B cell (primary cell): ENCODE results near the gene PRR33. TPM values are rescaled to one million over a fixed set of nuclear protein-coding genes. Genes with fewer than 3 reads are reported as not detected.

Source experiments
- ATAC-seq: fragments of 200-7000 bp; cut with Tn5 transposase; one replicate; pipeline ENCODE4 v1.10.0; 2021; ENCODE audit warnings: low read depth, mild to moderate bottlenecking, moderate number of reproducible peaks, moderate library complexity
- CTCF ChIA-PET: fragments of 350-600 bp; sonication (Branson Sonifier 250); formaldehyde crosslinking; loops from one replicate; lab custom pipeline; 2021; ENCODE audit warnings: antibody characterized with exemption, inconsistent platforms; lab: Charles Lee
- POLR2A ChIA-PET: fragments of 350-600 bp; sonication (Branson Sonifier 250); formaldehyde crosslinking; loops from one replicate; lab custom pipeline; 2021; ENCODE audit warnings: antibody characterized with exemption; lab: Charles Lee
- DNase-seq: peaks from one replicate; pipeline ENCODE4 v3.0.0; 2013
- H2AFZ ChIP-seq: 2 replicates; pipeline ENCODE4 v1.6.1; 2012; ENCODE audit warnings: mild to moderate bottlenecking, low read depth, low read length; ENCODE audit not compliant: insufficient read depth, poor library complexity, severe bottlenecking
- H3K27ac ChIP-seq, 2 donors: 1 replicate in 1 of 2; 2 replicates in 1 of 2; pipeline ENCODE4 v1.5.1; 2012 to 2013; ENCODE audit warnings: low read length in 2 of 2, mild to moderate bottlenecking in 2 of 2, moderate library complexity in 1 of 2
- H3K27me3 ChIP-seq, 4 experiments: fragments of 200-600 bp in 1 of 4; sonication (generic) in 1 of 4; replicated peaks in 1 of 4; 1 replicate in 2 of 4; 2 replicates in 2 of 4; pipeline versions ENCODE4 v1.6.1 to v1.7.0; 2013 to 2016; ENCODE audit warnings: low read length in 3 of 4, mild to moderate bottlenecking in 2 of 4, mixed read lengths in 1 of 4, moderate library complexity in 1 of 4; ENCODE audit not compliant: insufficient read depth in 4 of 4, control insufficient read depth in 3 of 4; ENCODE audit errors: control extremely low read depth in 1 of 4
- H3K36me3 ChIP-seq, 2 experiments: replicated peaks in 1 of 2; 1 replicate in 1 of 2; 2 replicates in 1 of 2; pipeline versions ENCODE4 v1.6.1 to v1.7.1; 2013; ENCODE audit warnings: low read length in 1 of 2; ENCODE audit not compliant: insufficient read depth in 2 of 2, control insufficient read depth in 1 of 2; ENCODE audit errors: control extremely low read depth in 1 of 2, extremely low read depth in 1 of 2
- H3K4me1 ChIP-seq, 2 donors: fragments of 200-600 bp in 1 of 2; sonication (generic) in 1 of 2; 1 replicate in 1 of 2; 2 replicates in 1 of 2; pipeline versions ENCODE4 v1.5.1 to v1.6.1; 2013 to 2017; ENCODE audit warnings: low read length in 2 of 2; ENCODE audit not compliant: control insufficient read depth in 2 of 2, insufficient read depth in 2 of 2
- H3K4me2 ChIP-seq: replicated peaks from 2 replicates; pipeline ENCODE3; 2012; ENCODE audit warnings: mild to moderate bottlenecking, low read depth, low read length; ENCODE audit not compliant: poor library complexity, severe bottlenecking
- H3K4me3 ChIP-seq, 5 experiments: fragments of 200-600 bp in 1 of 5; sonication (generic) in 1 of 5; 1 replicate in 3 of 5; 2 replicates in 2 of 5; pipeline versions ENCODE4 v1.5.1 to v1.7.0; 2011 to 2016; ENCODE audit warnings: low read length in 4 of 5, mild to moderate bottlenecking in 4 of 5, low read depth in 2 of 5, control low read depth in 1 of 5, moderate library complexity in 1 of 5; ENCODE audit not compliant: insufficient read depth in 1 of 5; ENCODE audit errors: control extremely low read depth in 1 of 5, extremely low read depth in 1 of 5
- H3K79me2 ChIP-seq: fragments of 200-600 bp; sonication (generic); one replicate; pipeline ENCODE4 v1.6.0; 2016; ENCODE audit warnings: low read length; ENCODE audit not compliant: control insufficient read depth, insufficient read depth
- H3K9ac ChIP-seq: fragments of 200-600 bp; sonication (generic); 2 replicates; pipeline ENCODE4 v1.6.1; 2017; ENCODE audit warnings: mild to moderate bottlenecking, low read length, moderate library complexity
- H3K9me3 ChIP-seq, 3 donors: one replicate each; pipeline versions ENCODE4 v1.6.1 to v1.7.1; 2013; ENCODE audit warnings: low read length in 2 of 3; ENCODE audit not compliant: control insufficient read depth in 2 of 3, insufficient read depth in 1 of 3; ENCODE audit errors: control extremely low read depth in 1 of 3
- H4K20me1 ChIP-seq: 2 replicates; pipeline ENCODE4 v1.6.0; 2012; ENCODE audit warnings: mild to moderate bottlenecking, low read length; ENCODE audit not compliant: insufficient read depth, control insufficient read depth, poor library complexity, severe bottlenecking
- H3K27ac Mint-ChIP-seq: one replicate; pipeline ENCODE4 v1.8.0; 2021; ENCODE audit warnings: mixed read lengths
- H3K27me3 Mint-ChIP-seq: one replicate; pipeline ENCODE4 v1.8.0; 2021; ENCODE audit warnings: mixed read lengths
- H3K4me1 Mint-ChIP-seq: one replicate; pipeline ENCODE4 v1.8.0; 2021; ENCODE audit warnings: mixed read lengths
- H3K4me3 Mint-ChIP-seq: one replicate; pipeline ENCODE4 v1.8.0; 2021; ENCODE audit warnings: mixed read lengths
- H3K9me3 Mint-ChIP-seq: one replicate; pipeline ENCODE4 v1.8.0; 2022; ENCODE audit warnings: mixed read lengths; ENCODE audit not compliant: insufficient read depth
- CTCF ChIP-seq: fragments of 200-600 bp; IDR thresholded peaks from one replicate; pipeline ENCODE4 v1.8.0; 2022; ENCODE audit warnings: antibody characterized with exemption, mild to moderate bottlenecking
- EZH2 ChIP-seq: IDR thresholded peaks from 2 replicates; pipeline ENCODE4 v1.6.1; 2012; ENCODE audit warnings: borderline replicate concordance, low read depth, mild to moderate bottlenecking, moderate library complexity, low read length; ENCODE audit not compliant: insufficient read depth, poor library complexity, severe bottlenecking
- WGBS: methylation state at CpG from one replicate; pipeline ENCODE4 v1.1.5; 2013; ENCODE audit warnings: missing lambda C conversion rate; ENCODE audit not compliant: insufficient coverage; 5-methylcytosine and 5-hydroxymethylcytosine counted together
- intact Hi-C: fragments of 100-400 bp; cut with micrococcal nuclease; formaldehyde crosslinking; loops from one replicate; pipeline ENCODE4 v1.10.0; 2022
- polyA plus RNA-seq: library from polyadenylated mRNA; depleted of rRNA; stranded (reverse); fragments of >200 nt; gene quantifications from 2 replicates; pipeline ENCODE4 v1.2.3, GENCODE V29; 2012
- total RNA-seq, 2 donors: library from RNA; stranded (reverse); fragments of 120-200 nt in 1 of 2; gene quantifications; 1 replicate in 1 of 2; 2 replicates in 1 of 2; pipeline versions ENCODE4 v1.2.3 to v1.2.4, GENCODE V29; 2013 to 2022

The PRR33 gene
- total and polyA plus RNA-seq, 2 donors (not counting 1 experiment from before 2014, with no cell fraction given): not detected

- DNase-seq: peak; percentile 21
- Mint-ChIP-seq H3K9me3 (no peaks in the 10 kb centered on the region), H3K4me3 (peak overlapping the region; percentile 79), H3K27me3 (no peaks in the 10 kb centered on the region), H3K4me1 (peaks cover 41% of the 10 kb centered on the region), H3K27ac (peak overlapping the region; percentile 92)
- POLR2A ChIA-PET: interaction anchor here (0.6 to 2.1 kb wide), 6 partner anchors 8 to 290 kb away, joined by 3 to 18 read pairs (median 8); partner anchors contain the start of gene LSP1
- Histone ChIP-seq H3K4me3 (peak overlapping the region in 4 of 5 experiments; percentile 12 to 57 (median 44)), H3K27ac (peak overlapping the region; percentile 79 to 83), H3K79me2 (peaks cover 37% of the 10 kb centered on the region), H3K4me2 (peak overlapping the region; percentile 78), H3K9me3 (no peaks in the 10 kb centered on the region), H3K4me1 (peaks cover 50 to 55% of the 10 kb centered on the region in 2 donors), H4K20me1 (no peaks in the 10 kb centered on the region), H3K36me3 (peaks cover 0 to 4% of the 10 kb centered on the region in 2 experiments), H3K9ac (peak overlapping the region; percentile 55), H3K27me3 (peaks cover 0 to 5% (median 0%) of the 10 kb centered on the region in 4 experiments), H2AFZ (peak overlapping the region; percentile 27)
- TF ChIP-seq CTCF (no peak), EZH2 (no peak)
- intact Hi-C loops: no loop called here
- CTCF ChIA-PET: interaction anchor here (0.6 to 4.0 kb wide), 10 partner anchors 9 to 313 kb away, joined by 3 to 30 read pairs (median 8); partner anchors contain the start of gene LSP1
- ATAC-seq: no peak
- 0% methylated on average over 1 of the region's 12 CpGs for WGBS
These were observed 52.3 kb downstream of the PRR33 start for GRCh38 chr11:1839204-1839923.
